Limb (tissue), 2 donors: ENCODE results near the gene FYCO1.

ENCODE experiments used
- DNase-seq, 2 donors: peaks; one replicate each; pipeline ENCODE4 v3.0.0-alpha.2; 2016; ENCODE audit errors: extremely low spot score in 2 of 2

The FYCO1 gene

GRCh38 chr3:45984331-45985312 lies 11.0 kb downstream of the FYCO1 start:
- peak in 1 of 2 donors; percentile 36 for DNase-seq

- no peak for DNase-seq
These were observed 11.9 kb downstream of the FYCO1 start for GRCh38 chr3:45983770-45984169.

GRCh38 chr3:45981346-45982074 lies 14.1 kb downstream of the FYCO1 start:
- DNase-seq: no peak

- no peak for DNase-seq
These were observed 14.8 kb downstream of the FYCO1 start for GRCh38 chr3:45980819-45981218.

GRCh38 chr3:45980229-45980813 lies 15.3 kb downstream of the FYCO1 start:
- DNase-seq: no peak

GRCh38 chr3:45979378-45979777 lies 16.2 kb downstream of the FYCO1 start:
- DNase-seq: no peak

GRCh38 chr3:45978006-45978761 lies 17.4 kb downstream of the FYCO1 start:
- peak in 1 of 2 donors; percentile 10 for DNase-seq

GRCh38 chr3:45976191-45977091 lies 19.2 kb downstream of the FYCO1 start:
- no peak for DNase-seq

- DNase-seq: no peak
These were observed 19.9 kb downstream of the FYCO1 start for GRCh38 chr3:45975686-45976085.

GRCh38 chr3:45974686-45975085 lies 20.9 kb downstream of the FYCO1 start:
- no peak for DNase-seq

- no peak for DNase-seq
These were observed 22.9 kb downstream of the FYCO1 start for GRCh38 chr3:45972534-45973402.

- DNase-seq: no peak
These were observed 25.7 kb downstream of the FYCO1 start for GRCh38 chr3:45969953-45970352.

- no peak for DNase-seq
These were observed 26.5 kb downstream of the FYCO1 start for GRCh38 chr3:45969116-45969515.

- no peak for DNase-seq
These were observed 26.9 kb downstream of the FYCO1 start for GRCh38 chr3:45968706-45969105.

GRCh38 chr3:45968149-45968548 lies 27.5 kb downstream of the FYCO1 start:
- DNase-seq: no peak

- no peak for DNase-seq
These were observed 27.9 kb downstream of the FYCO1 start for GRCh38 chr3:45967724-45968123.

GRCh38 chr3:45966950-45967640 lies 28.5 kb downstream of the FYCO1 start:
- no peak for DNase-seq

GRCh38 chr3:45966371-45966791 lies 29.2 kb downstream of the FYCO1 start:
- peak in 1 of 2 donors; percentile 44 for DNase-seq

GRCh38 chr3:45965653-45966052 lies 30.0 kb downstream of the FYCO1 start:
- DNase-seq: no peak
